ENCODE results near the gene DCDC2B.

The DCDC2B gene

DNA sequence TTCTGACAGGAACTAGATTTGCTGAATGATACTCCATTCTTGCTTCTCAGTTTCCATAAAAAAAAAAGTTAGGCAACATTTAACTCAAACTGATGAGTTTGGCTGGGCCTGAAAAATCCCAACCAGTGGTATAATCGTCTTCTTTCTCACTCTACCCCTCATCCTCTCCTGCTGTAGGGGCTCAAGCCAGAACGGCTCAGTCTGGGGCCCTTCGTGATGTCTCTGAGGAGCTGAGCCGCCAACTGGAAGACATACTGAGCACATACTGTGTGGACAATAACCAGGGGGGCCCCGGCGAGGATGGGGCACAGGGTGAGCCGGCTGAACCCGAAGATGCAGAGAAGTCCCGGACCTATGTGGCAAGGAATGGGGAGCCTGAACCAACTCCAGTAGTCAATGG, 27.8 kb upstream of the DCDC2B start:
- peaks cover 46% of the 10 kb centered on the region for H3K36me3 ChIP-seq (ENCODE audit: control insufficient read depth, insufficient read depth, low read length)
- no peak overlapping the region for H3K27ac ChIP-seq (ENCODE audit: low read depth, low read length)
- peak overlapping the region; percentile 78 for H3K4me3 ChIP-seq (ENCODE audit: low read depth, low read length)
- no peak overlapping the region for H3K9ac ChIP-seq (ENCODE audit: low read length)
- no peaks in the 10 kb centered on the region for H3K27me3 ChIP-seq (ENCODE audit: control insufficient read depth, insufficient read depth, low read length)
- H3K9me3 ChIP-seq (ENCODE audit: control insufficient read depth, insufficient read depth, low read depth, low read length) = no peaks in the 10 kb centered on the region
- peaks cover 27% of the 10 kb centered on the region for H3K4me1 ChIP-seq (ENCODE audit: control insufficient read depth, insufficient read depth, low read length)

- H3K27me3 ChIP-seq (ENCODE audit: control insufficient read depth, insufficient read depth, low read length) = no peaks in the 10 kb centered on the region
- peaks cover 51% of the 10 kb centered on the region for H3K36me3 ChIP-seq (ENCODE audit: control insufficient read depth, insufficient read depth, low read length)
- no peak overlapping the region for H3K9ac ChIP-seq (ENCODE audit: low read length)
- H3K4me3 ChIP-seq (ENCODE audit: low read depth, low read length) = no peak overlapping the region
- no peak overlapping the region for H3K27ac ChIP-seq (ENCODE audit: low read depth, low read length)
- peaks cover 27% of the 10 kb centered on the region for H3K4me1 ChIP-seq (ENCODE audit: control insufficient read depth, insufficient read depth, low read length)
- H3K9me3 ChIP-seq (ENCODE audit: control insufficient read depth, insufficient read depth, low read depth, low read length) = no peaks in the 10 kb centered on the region
Measured at GRCh38 chr1:32181563-32181962, 27.3 kb upstream of the DCDC2B start.

DNA sequence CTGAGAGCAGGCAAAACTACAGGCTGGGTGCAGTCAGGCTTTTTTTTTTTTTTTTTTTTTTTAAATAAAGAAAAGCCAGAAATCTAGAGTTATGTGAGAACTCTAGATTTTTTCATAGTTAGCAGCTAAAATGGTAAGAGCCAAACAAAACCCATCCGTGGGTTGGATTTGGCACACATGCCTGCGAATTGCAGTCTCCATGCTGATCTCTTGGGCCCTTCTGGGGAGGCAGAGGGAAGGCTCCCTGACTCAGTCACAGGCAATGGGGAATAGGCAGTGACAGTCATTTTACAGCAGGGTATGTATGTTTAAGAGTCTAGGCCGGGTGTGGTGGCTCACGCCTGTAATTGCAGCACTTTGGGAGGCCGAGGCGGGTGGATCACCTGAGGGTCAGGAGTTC, 26.8 kb upstream of the DCDC2B start:
- Histone ChIP-seq H3K9me3 (ENCODE audit: control insufficient read depth, insufficient read depth, low read depth, low read length) (no peaks in the 10 kb centered on the region), H3K27ac (ENCODE audit: low read depth, low read length) (no peak overlapping the region), H3K4me3 (ENCODE audit: low read depth, low read length) (no peak overlapping the region), H3K4me1 (ENCODE audit: control insufficient read depth, insufficient read depth, low read length) (peaks cover 27% of the 10 kb centered on the region), H3K9ac (ENCODE audit: low read length) (no peak overlapping the region), H3K36me3 (ENCODE audit: control insufficient read depth, insufficient read depth, low read length) (peaks cover 56% of the 10 kb centered on the region), H3K27me3 (ENCODE audit: control insufficient read depth, insufficient read depth, low read length) (no peaks in the 10 kb centered on the region)

DNA sequence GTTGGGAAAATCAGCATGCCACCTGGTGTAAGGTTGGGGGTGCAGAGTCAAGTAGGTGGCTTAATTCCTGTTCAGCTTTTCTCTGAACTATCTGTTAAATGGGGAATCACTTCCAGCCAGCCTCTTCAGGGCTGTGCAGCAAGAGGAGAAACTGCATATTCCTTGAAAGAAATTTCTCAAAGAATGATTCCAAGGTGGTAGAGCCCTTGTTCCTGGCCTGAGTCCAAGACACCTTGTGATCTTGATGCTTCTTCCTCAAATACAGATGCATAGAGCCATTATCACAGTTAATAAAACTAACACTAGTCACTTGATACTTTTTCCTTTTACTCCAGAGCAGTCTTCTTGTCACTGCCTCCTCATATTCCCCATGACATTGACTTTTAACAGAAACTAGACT, 24.2 kb upstream of the DCDC2B start:
- Histone ChIP-seq H3K9me3 (ENCODE audit: control insufficient read depth, insufficient read depth, low read depth, low read length) (no peaks in the 10 kb centered on the region), H3K9ac (ENCODE audit: low read length) (no peak overlapping the region), H3K27me3 (ENCODE audit: control insufficient read depth, insufficient read depth, low read length) (no peaks in the 10 kb centered on the region), H3K4me3 (ENCODE audit: low read depth, low read length) (no peak overlapping the region), H3K36me3 (ENCODE audit: control insufficient read depth, insufficient read depth, low read length) (peaks cover 81% of the 10 kb centered on the region), H3K27ac (ENCODE audit: low read depth, low read length) (no peak overlapping the region), H3K4me1 (ENCODE audit: control insufficient read depth, insufficient read depth, low read length) (peaks cover 11% of the 10 kb centered on the region; the same call in 1 of the 2 replicates)

DNA sequence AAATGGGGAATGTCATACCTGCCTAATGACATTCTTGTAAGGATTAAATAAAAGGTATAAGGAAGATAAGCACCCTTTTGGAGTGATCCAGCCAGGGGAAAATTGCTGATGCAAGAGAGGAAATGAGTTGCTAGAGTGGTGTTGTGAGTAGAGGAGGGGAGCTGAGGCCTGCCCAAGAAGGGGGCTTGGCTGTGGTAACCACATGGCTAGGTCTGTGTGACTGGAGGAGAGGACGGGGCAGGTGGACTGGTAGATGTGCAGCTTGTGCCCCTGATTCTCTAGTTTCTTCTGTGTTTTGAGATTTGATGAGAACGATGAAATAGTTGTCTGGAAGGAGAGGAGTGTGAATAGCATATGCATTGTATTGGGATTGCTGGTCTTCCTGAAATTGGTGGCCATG, 22.8 kb upstream of the DCDC2B start:
- peak overlapping the region; percentile 68; the same call in 1 of the 2 replicates for H3K27ac ChIP-seq (ENCODE audit: low read depth, low read length)
- no peaks in the 10 kb centered on the region for H3K9me3 ChIP-seq (ENCODE audit: control insufficient read depth, insufficient read depth, low read depth, low read length)
- H3K36me3 ChIP-seq (ENCODE audit: control insufficient read depth, insufficient read depth, low read length) = peaks cover 89% of the 10 kb centered on the region
- no peak overlapping the region for H3K4me3 ChIP-seq (ENCODE audit: low read depth, low read length)
- H3K9ac ChIP-seq (ENCODE audit: low read length) = peak overlapping the region; percentile 35
- no peaks in the 10 kb centered on the region for H3K27me3 ChIP-seq (ENCODE audit: control insufficient read depth, insufficient read depth, low read length)
- H3K4me1 ChIP-seq (ENCODE audit: control insufficient read depth, insufficient read depth, low read length) = peaks cover 4% of the 10 kb centered on the region; the same call in 1 of the 2 replicates

GRCh38 chr1:32186491-32186890, 22.4 kb upstream of the DCDC2B start:
- Histone ChIP-seq H3K4me3 (ENCODE audit: low read depth, low read length) (no peak overlapping the region), H3K36me3 (ENCODE audit: control insufficient read depth, insufficient read depth, low read length) (peaks cover 89% of the 10 kb centered on the region), H3K27me3 (ENCODE audit: control insufficient read depth, insufficient read depth, low read length) (no peaks in the 10 kb centered on the region), H3K4me1 (ENCODE audit: control insufficient read depth, insufficient read depth, low read length) (no peaks in the 10 kb centered on the region), H3K27ac (ENCODE audit: low read depth, low read length) (peak overlapping the region; percentile 68; the same call in 1 of the 2 replicates), H3K9me3 (ENCODE audit: control insufficient read depth, insufficient read depth, low read depth, low read length) (no peaks in the 10 kb centered on the region), H3K9ac (ENCODE audit: low read length) (peak overlapping the region; percentile 35)

GRCh38 chr1:32187850-32188249, 21.0 kb upstream of the DCDC2B start:
- Histone ChIP-seq H3K9me3 (ENCODE audit: control insufficient read depth, insufficient read depth, low read depth, low read length) (no peaks in the 10 kb centered on the region), H3K4me3 (ENCODE audit: low read depth, low read length) (no peak overlapping the region), H3K27ac (ENCODE audit: low read depth, low read length) (no peak overlapping the region), H3K36me3 (ENCODE audit: control insufficient read depth, insufficient read depth, low read length) (peaks cover 90% of the 10 kb centered on the region), H3K9ac (ENCODE audit: low read length) (no peak overlapping the region), H3K4me1 (ENCODE audit: control insufficient read depth, insufficient read depth, low read length) (no peaks in the 10 kb centered on the region), H3K27me3 (ENCODE audit: control insufficient read depth, insufficient read depth, low read length) (no peaks in the 10 kb centered on the region)

GRCh38 chr1:32192220-32192948, 16.5 kb upstream of the DCDC2B start:
- H3K9me3 ChIP-seq (ENCODE audit: control insufficient read depth, insufficient read depth, low read depth, low read length) = no peaks in the 10 kb centered on the region
- no peaks in the 10 kb centered on the region for H3K4me1 ChIP-seq (ENCODE audit: control insufficient read depth, insufficient read depth, low read length)
- no peak overlapping the region for H3K4me3 ChIP-seq (ENCODE audit: low read depth, low read length)
- peaks cover 100% of the 10 kb centered on the region for H3K36me3 ChIP-seq (ENCODE audit: control insufficient read depth, insufficient read depth, low read length)
- H3K9ac ChIP-seq (ENCODE audit: low read length) = no peak overlapping the region
- no peaks in the 10 kb centered on the region for H3K27me3 ChIP-seq (ENCODE audit: control insufficient read depth, insufficient read depth, low read length)
- no peak overlapping the region for H3K27ac ChIP-seq (ENCODE audit: low read depth, low read length)

- Histone ChIP-seq H3K27ac (ENCODE audit: low read depth, low read length) (no peak overlapping the region), H3K9me3 (ENCODE audit: control insufficient read depth, insufficient read depth, low read depth, low read length) (no peaks in the 10 kb centered on the region), H3K36me3 (ENCODE audit: control insufficient read depth, insufficient read depth, low read length) (peaks cover 86% of the 10 kb centered on the region), H3K4me1 (ENCODE audit: control insufficient read depth, insufficient read depth, low read length) (peaks cover 11% of the 10 kb centered on the region), H3K9ac (ENCODE audit: low read length) (no peak overlapping the region), H3K27me3 (ENCODE audit: control insufficient read depth, insufficient read depth, low read length) (no peaks in the 10 kb centered on the region), H3K4me3 (ENCODE audit: low read depth, low read length) (no peak overlapping the region)
Measured at GRCh38 chr1:32194984-32195383, 13.9 kb upstream of the DCDC2B start.

- H3K36me3 ChIP-seq (ENCODE audit: control insufficient read depth, insufficient read depth, low read length) = peaks cover 81% of the 10 kb centered on the region
- peaks cover 13% of the 10 kb centered on the region for H3K4me1 ChIP-seq (ENCODE audit: control insufficient read depth, insufficient read depth, low read length)
Measured at GRCh38 chr1:32195531-32195930, 13.4 kb upstream of the DCDC2B start.

DNA sequence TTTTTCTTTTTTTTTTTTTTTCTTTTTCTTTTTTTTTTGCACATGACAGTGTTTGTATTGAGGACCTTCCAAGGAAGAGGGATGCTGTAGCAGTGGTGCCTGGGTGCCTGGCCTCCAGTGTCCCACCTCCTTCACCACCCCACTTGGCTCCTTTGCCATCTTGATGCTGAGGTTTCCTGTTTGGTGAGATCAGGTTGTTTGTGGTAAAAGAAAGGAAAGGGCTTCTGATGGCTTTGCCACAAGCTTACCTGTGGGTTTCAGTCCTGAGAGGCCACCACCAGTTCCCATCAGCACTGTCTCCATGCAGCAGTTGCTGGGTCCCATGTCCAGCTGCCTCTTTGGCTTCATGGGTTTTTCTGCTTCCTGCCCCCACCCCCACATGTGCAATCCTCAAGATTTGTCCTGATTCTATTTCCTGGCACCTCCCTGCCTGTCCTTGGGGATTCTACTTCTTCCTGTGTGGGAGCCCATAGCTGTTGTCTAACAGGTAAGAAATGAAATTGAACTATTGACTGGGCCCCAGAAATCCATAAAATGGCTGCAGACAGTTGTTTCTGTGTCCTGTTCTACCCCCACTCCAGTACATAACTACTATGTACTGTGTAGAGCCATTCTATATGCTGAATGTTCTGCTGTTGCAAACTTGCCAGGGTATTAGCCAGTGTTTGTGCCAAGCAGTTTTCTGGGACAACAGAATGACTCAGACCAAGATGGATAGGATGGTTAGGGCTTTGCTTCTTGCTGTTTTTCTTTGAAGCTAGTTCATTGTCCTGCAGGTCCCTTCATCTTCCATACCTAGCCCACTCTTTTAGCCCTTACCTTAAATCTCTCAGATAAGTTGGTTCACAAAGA, 12.7 kb upstream of the DCDC2B start:
- Histone ChIP-seq H3K36me3 (ENCODE audit: control insufficient read depth, insufficient read depth, low read length) (peaks cover 74% of the 10 kb centered on the region), H3K9me3 (ENCODE audit: control insufficient read depth, insufficient read depth, low read depth, low read length) (no peaks in the 10 kb centered on the region), H3K27me3 (ENCODE audit: control insufficient read depth, insufficient read depth, low read length) (no peaks in the 10 kb centered on the region), H3K9ac (ENCODE audit: low read length) (no peak overlapping the region), H3K4me3 (ENCODE audit: low read depth, low read length) (no peak overlapping the region), H3K4me1 (ENCODE audit: control insufficient read depth, insufficient read depth, low read length) (peaks cover 14% of the 10 kb centered on the region), H3K27ac (ENCODE audit: low read depth, low read length) (no peak overlapping the region)

More at GRCh38 chr1:32195531-32195930, 13.4 kb upstream of the DCDC2B start:
- Histone ChIP-seq H3K27ac (ENCODE audit: low read depth, low read length) (no peak overlapping the region), H3K4me3 (ENCODE audit: low read depth, low read length) (no peak overlapping the region), H3K27me3 (ENCODE audit: control insufficient read depth, insufficient read depth, low read length) (no peaks in the 10 kb centered on the region), H3K9me3 (ENCODE audit: control insufficient read depth, insufficient read depth, low read depth, low read length) (no peaks in the 10 kb centered on the region), H3K9ac (ENCODE audit: low read length) (no peak overlapping the region)
